Cortex of kidney (tissue), 1 donor: ENCODE data around the gene KIF21B.
"Not testable (repeated sequence)": the region's sequence is repeated elsewhere in the genome, so short reads cannot be mapped to it uniquely, and the experiment has no call there.

ENCODE experiments used
- DNase-seq: peaks from one replicate; lab custom pipeline; 2025; lab: John Stamatoyannopoulos, UW

Gene KIF21B

DNA sequence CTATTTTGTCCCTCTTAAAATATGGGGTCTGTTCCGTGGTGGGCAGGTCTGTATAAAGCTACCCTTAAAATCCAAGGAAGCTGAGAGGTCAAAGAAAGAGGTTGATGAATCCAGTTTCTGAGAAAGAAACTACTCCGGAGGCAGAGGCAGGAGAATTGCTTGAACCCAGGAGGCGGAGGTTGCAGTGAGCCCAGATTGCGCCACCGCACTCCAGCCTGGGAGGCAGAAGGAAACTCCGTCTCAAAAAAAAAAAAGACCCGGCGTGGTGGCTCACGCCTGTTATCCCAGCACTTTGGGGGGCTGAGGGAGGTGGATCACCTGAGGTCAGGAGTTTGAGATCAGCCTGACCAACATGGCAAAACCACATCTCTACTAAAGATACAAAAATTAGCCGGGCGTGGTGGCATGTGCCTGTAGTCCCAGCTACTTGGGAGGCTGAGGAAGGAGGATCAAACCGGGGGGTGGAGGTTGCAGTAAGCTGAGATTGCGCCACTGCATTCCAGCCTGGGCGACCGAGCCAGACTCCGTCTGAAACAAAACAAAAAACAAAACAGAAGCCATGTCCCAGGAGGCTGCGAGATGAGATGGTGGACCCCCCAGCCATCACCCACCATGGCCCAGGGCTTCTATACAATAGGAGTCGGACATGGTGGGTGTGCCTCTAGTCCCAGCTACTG lies 88.1 kb downstream of the KIF21B start:
- not testable (repeated sequence) for DNase-seq

DNA sequence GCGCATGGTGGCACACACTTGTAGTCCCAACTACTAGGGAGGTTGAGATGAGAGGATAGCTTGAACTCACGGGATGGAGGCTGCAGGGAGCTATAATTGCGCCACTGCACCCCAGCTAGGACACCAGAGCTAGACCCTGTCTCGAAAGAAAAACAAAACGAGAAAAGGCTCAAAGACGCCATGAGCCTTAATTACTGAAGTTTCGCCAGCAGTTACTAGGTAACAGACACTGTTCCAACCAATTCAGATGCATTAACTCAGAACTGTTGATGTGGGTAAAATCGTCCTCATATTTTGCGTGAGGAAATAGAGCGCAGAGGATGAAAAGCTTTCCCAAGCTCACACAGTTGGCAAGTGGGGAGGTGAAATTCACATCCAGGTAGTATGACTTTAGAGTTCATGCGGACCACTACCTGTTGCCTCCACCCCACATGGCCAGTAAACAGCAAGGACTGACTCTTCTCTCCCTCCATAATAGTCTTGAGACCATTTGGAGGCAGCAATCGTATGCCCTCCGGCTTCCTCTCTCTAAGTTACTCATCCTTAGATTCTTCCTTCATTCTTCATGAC lies 88.8 kb downstream of the KIF21B start:
- no peak for DNase-seq

DNA sequence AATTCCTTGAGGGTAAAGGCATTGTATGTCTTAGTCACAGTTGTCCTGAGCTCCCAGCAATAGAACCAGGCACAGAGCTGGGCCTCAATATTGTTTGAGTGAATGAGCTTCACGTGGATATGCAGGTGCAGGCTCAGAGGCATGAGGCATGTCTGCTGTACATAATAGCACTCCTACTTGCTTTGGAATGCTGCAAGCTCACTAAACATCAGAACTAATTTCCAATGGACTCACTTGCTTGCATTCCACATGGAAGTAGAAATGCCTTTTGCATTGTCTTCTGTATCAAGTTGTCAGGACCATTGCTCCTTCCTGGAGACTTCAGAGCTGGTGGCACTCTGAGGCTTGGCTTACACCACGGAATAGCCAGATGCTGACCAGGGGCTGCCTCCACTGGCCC lies 91.7 kb downstream of the KIF21B start:
- DNase-seq: no peak

DNA sequence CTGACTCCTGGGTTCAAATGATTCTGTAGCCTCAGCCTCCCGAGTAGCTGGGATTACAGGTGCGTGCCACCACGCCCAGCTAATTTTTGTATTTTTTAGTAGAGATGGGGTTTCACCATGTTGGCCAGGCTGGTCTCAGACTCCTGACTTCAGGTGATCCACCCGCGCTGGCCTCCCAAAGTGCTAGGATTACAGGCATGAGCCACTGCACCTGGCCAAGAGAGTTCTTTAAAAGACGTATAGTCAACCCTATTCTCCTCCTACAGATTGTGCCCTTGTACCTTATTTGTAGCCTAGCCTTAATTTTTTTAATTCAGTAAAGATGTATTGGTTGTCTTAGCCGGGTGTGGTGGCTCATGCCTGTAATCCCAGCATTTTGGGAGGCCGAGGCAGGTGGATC lies 93.2 kb downstream of the KIF21B start:
- DNase-seq: not testable (repeated sequence)

DNA sequence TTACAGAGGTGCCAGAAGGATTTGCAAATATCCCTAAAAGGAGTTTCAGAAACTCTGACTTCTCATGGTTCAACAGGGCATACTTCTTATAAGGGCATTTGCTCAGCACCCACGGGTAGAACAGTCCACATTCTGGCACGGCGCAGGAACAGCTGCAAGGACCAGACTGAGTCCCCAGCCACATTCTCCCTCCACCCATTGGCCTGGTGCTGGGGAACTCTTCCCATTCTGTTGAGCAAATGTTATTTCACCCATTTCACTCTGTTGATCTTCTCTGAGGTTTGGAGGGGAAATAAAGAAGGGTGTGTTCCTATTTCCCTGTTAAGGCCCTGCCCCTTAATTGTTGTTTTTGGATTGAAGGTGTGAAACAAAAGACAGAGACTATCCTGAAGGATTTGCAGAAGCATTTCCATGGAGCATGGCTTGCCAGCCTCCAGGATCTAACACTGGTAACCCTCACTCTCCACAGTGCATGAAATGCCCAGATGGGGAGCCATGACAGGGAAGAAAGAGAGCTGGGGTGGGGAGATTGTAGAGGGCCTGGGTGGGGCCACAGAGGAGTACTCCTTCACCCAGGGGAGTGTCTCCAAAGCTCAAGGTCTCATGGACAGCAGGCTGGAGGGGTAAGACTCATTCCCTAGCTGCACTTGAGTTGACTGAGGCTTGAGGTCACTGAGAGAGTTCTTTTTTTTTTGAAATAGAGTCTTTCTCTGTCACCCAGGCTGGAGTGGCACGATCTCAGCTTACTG lies 93.8 kb downstream of the KIF21B start:
- no peak for DNase-seq

DNA sequence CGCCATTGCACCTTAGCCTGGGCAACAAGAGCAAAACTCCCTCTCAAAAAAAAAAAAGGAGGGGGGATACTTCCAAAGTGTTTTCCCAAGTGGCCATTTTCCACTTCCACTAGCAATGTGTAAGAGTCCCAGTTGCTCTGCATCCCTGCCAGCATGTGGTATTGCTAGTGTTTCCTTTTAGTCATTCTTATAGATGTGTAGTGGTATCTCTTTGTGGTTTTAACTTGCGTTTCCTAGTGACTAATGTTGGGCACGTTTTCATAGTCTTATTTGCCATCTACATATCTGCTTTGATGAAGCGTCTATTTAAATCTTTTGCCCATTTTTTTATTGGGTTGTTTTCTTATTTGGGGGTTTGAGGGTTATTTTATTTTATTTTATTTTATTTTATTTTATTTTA lies 97.7 kb downstream of the KIF21B start:
- DNase-seq: no peak

DNA sequence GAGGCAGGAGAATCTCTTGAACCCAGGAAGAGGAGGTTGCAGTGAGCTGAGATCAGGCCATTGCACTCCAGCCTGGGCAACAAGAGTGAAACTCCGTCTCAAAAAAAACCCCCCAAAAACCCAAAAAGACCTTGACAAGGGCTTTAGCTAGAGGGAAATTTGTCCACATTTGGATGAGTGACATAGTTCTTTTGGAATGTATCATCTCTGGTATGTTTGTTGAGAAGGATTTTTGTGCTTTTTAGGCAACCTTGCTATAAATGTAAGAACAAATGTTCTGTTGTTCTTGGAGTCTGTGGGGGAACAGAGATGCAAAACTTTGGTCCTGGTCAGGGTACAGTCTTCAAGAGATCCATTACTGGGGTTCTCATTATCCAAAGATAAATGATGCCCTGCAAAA lies 99.9 kb downstream of the KIF21B start:
- DNase-seq: no peak

DNA sequence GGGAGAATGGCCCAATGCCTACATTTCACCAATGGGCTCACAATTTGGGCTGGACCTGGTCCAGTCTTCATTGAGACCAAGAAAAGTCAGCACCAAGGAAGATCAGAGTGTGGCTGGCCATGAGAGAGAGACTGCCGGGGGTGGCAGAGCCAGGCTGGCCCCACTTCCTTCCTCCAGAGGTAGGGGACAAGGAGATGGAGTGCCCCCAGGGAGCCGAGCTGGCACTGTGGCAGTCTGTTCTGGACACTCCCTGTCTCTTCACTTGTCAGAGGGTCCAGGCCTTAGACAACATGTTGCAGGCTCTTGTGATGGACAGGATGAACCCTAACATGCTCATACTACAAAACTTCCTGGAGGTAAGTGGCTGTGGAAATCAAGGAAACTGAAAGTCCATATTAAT lies 101.1 kb downstream of the KIF21B start:
- DNase-seq: no peak

DNA sequence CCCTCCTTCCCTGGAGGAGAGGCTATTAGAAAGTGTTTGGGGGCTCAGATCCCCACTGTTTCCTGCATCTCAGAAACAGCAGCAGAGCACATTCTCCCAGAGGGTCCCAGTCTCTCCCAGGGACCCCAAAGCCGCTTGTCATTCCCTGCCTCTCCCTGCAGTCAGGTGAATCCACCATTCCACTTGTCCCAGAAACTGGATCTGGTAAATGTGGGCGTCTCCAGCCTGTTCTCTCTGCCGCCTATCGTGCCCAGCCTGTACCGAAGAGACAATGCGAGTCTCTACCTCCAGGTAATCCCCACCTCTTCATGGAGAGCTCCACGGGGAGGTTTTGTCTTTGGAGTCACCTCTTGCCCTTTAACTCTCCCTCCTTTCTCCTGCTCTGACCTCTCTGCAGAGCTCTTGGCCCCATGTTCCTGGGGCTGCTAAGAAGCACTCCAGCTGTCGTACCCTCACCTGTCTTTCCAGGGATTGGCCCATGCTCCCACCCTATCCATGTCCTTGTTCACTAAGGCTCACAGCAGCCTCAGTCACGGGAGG lies 101.9 kb downstream of the KIF21B start:
- no peak for DNase-seq
